ENCODE results near the gene TNFRSF18.
"Not testable (repeated sequence)": the region's sequence is repeated elsewhere in the genome, so short reads cannot be mapped to it uniquely, and the experiment has no call there.

DNA sequence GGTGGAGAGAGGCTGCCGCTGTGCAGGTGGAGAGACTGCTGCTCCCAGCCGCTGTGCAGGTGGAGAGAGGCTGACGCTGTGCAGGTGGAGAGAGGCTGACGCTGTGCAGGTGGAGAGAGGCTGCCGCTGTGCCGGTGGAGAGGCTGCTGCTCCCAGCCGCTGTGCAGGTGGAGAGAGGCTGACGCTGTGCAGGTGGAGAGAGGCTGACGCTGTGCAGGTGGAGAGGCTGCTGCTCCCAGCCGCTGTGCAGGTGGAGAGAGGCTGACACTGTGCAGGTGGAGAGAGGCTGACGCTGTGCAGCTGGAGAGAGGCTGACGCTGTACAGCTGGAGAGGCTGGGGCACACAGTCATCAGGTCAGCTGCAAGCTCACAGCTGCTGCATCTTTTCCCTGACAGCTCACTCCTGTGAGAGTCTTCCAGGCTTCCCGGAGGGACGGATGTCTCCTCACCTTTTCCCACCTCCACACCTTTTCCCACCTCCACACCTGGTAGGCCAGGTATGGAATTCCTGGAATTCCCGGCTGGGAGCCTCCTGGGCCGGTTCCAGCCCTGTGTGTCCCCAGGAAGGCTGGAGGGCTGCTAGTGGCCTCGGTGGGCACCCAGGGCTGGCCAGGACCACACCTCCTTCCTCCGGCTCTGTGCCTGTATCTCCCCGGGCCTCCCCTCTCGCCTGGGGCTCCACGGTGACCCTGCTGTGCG, 30.2 kb downstream of the TNFRSF18 start:
- TF ChIP-seq, protein P1, sequence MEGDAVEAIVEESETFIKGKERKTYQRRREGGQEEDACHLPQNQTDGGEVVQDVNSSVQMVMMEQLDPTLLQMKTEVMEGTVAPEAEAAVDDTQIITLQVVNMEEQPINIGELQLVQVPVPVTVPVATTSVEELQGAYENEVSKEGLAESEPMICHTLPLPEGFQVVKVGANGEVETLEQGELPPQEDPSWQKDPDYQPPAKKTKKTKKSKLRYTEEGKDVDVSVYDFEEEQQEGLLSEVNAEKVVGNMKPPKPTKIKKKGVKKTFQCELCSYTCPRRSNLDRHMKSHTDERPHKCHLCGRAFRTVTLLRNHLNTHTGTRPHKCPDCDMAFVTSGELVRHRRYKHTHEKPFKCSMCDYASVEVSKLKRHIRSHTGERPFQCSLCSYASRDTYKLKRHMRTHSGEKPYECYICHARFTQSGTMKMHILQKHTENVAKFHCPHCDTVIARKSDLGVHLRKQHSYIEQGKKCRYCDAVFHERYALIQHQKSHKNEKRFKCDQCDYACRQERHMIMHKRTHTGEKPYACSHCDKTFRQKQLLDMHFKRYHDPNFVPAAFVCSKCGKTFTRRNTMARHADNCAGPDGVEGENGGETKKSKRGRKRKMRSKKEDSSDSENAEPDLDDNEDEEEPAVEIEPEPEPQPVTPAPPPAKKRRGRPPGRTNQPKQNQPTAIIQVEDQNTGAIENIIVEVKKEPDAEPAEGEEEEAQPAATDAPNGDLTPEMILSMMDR (conservative IDR thresholded peaks at IDR 0.05; ENCODE audit: low read length), result not testable (repeated sequence)
- not testable (repeated sequence) for TF ChIP-seq EZH2phosphoT487 (IDR thresholded peaks at IDR 0.05; ENCODE audit: borderline replicate concordance)
